AG09309 (cell line): ENCODE measurements around the gene SLC25A23.

Source experiments
- DNase-seq: peaks from one replicate; pipeline ENCODE4 v3.0.0-alpha.2; 2010; ENCODE audit warnings: low read depth
- H3K4me3 ChIP-seq: 2 replicates; pipeline ENCODE4 v1.5.1; 2011; ENCODE audit warnings: mild to moderate bottlenecking, low read depth, low read length, moderate library complexity; ENCODE audit not compliant: control insufficient read depth
- TF ChIP-seq, protein P1 (sequence below): IDR thresholded peaks from 2 replicates; pipeline ENCODE4 v1.5.1; 2011; ENCODE audit warnings: mild to moderate bottlenecking, low read depth, low read length, inconsistent platforms; ENCODE audit not compliant: insufficient read depth, control insufficient read depth; ENCODE audit errors: missing control alignments

The SLC25A23 gene

DNA sequence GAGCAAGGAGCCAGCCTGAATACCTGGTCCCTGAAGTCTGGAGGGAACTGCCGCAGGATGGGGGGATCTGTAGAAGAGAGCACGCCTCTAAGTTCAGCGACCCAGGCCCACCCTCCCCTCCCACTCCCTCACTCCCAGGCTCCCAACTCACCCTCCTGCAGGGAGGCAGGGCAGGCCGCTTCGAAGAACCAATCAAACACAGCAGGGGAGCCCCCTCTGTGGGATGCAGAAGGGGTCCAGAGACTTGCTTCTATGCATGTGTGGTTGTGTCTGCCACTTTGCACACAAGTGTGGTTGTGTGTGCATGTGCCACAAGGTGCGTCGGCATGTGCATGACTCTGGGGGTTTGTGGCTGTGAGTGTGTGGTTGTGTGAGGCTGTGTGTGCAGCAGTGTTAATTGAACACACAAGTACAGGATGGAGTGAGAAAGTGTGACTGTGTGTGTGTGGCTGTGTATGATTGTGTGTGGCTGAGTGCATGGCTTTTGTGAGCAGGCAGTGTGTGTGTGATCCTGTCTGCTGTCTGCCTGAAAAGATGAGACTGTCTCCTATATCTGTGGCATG lies 20.3 kb upstream of the SLC25A23 start:
- no peak overlapping the region for H3K4me3 ChIP-seq
- TF ChIP-seq, protein P1, sequence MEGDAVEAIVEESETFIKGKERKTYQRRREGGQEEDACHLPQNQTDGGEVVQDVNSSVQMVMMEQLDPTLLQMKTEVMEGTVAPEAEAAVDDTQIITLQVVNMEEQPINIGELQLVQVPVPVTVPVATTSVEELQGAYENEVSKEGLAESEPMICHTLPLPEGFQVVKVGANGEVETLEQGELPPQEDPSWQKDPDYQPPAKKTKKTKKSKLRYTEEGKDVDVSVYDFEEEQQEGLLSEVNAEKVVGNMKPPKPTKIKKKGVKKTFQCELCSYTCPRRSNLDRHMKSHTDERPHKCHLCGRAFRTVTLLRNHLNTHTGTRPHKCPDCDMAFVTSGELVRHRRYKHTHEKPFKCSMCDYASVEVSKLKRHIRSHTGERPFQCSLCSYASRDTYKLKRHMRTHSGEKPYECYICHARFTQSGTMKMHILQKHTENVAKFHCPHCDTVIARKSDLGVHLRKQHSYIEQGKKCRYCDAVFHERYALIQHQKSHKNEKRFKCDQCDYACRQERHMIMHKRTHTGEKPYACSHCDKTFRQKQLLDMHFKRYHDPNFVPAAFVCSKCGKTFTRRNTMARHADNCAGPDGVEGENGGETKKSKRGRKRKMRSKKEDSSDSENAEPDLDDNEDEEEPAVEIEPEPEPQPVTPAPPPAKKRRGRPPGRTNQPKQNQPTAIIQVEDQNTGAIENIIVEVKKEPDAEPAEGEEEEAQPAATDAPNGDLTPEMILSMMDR: no peak
- DNase-seq: no peak

DNA sequence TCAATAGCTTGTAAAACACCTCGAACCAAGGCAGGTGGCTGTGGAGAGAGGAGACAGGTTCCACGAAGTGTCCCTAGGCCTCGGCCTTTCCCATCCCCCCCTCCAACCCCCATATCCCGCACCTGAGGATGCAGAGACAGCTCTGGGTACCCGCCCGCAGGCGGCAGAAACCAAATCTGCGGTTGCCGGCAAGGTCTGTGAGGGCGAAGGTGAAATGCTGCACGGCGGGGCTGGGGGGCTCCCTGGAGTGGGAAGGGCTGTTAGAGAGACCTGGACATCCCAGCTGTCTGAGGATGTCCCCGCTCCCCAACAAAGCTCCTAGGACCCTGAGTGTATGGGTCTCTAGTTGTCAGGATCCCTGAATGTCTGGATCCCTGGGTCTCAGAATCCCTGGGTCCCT lies 19.2 kb upstream of the SLC25A23 start:
- TF ChIP-seq, protein P1: no peak
- DNase-seq: no peak
- no peak overlapping the region for H3K4me3 ChIP-seq

DNA sequence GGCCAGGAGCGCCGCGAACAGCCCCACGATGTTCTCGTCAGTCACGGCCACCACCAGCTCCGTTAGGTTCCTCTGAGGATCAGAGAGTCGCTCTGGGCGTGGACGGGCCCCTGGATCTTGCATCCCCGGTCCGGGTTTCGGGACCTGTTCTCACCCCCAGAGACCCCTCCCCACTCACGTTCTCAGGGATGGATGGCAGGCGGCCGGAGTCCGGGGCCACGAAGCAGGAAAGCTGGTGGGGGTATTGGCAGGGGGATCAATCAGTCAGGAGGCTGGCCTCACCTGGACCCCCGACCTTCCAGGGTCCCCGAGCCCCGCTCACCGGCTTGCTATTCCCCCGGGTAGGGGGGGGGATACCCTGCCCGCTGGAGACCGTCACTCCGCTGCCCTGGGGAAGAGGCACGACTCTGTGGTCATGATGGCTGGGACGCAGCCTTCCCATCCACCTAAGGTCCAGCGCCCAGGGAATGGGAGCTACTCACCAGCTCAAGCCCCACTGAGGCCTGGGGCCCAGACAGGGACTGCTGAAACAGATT lies 17.4 kb upstream of the SLC25A23 start:
- H3K4me3 ChIP-seq: no peak overlapping the region
- no peak for DNase-seq
- TF ChIP-seq, protein P1: no peak

DNA sequence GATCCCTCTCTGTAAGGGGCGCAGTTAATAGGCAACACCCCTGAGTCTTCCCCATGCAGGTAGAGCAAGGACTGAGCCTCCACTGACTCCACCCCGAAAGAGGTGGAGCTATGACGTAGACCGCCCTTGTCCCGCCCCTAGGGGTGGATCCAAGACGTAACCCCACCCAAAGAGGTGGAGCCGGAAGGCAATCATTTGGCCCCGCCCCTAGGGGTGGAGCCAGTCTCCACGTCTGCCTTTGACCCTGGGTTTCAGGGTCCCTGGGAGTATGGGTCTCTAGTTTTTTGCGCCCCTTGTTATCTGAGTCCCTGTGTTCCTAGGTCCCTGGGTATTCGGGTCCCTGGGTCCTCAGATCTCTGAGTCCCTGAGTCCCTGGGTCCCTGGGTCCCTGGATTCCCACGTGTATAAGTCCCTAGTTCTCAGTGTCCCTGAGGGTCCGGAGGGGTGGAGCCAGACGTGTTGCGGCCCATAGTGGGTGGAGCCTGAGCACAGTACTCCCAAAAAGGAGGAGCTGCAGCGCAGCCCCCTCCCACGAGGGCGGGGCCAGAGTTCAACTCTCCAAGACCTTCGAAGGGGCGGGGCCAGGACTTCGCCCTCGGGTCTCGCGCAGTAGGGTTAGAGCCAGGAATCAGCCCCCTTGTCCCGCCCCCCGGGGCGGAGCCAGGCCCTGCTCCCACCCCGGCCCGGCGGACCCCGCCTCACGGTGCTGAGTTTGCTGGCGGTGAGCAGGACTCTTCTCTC lies 16.7 kb upstream of the SLC25A23 start:
- no peak overlapping the region for H3K4me3 ChIP-seq
- DNase-seq: no peak
- TF ChIP-seq, protein P1: no peak

DNA sequence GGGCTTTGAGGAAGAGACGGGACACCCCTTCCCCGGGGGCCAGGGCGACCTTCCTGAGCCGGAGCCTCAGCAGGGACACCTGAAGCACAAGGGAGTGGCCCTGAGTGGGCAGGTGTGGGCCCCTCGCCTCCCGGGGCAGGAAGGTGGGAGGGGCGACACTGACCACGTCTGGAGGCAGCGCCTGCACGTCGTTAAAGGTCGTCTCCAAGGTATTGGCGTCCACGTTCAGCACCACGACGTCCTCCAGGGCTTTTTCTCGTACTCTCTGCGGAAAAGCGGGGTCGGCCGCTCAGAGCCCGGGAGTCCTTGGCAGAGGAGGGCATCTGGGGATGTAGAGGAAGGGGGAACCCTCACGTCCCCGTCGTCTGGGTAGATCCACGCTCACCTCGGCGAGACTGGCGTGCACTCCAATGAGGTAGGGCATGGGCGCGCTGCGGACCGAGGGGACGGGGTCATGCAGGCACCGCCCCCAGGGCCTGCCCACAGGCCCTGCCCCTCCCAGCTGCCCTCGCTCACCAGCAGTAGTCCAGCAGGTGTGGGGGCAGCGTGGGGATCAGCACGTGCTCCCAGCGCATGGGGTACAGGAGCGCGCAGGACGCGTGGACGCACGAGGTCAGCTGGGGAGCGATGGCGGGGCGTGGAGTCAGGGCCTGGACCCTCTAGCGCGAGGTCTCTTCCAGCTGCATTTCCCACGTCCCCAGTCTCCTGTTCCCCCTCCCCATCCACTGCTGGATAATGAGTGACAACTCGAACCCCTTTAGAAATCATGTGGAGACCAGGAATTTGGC lies 15.9 kb upstream of the SLC25A23 start:
- no peak for DNase-seq
- TF ChIP-seq, protein P1: no peak
- no peak overlapping the region for H3K4me3 ChIP-seq

DNA sequence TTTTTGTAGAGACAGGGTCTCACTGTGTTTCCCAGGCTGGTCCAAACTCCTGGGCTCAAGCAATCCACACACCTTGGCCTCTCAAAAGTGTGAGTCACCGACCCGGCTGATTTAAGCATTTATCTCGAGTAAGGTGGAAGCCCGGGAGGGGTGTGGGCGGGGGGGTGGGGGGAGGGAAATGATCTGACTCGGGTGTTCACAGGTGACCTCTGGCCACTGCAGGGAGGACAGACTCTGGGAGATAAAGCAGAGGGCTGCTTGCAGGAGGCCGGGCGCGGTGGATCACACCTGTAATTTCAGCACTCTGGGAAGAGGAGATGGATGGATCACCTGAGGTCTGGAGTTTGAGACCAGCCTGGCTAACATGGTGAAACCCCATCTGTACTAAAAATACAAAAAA lies 14.1 kb upstream of the SLC25A23 start:
- TF ChIP-seq, protein P1: no peak
- no peak for DNase-seq
- no peak overlapping the region for H3K4me3 ChIP-seq
